GM18519 (cell line): Measurements from ENCODE around the gene CAMTA1.
"Not testable (repeated sequence)": the region's sequence is repeated elsewhere in the genome, so short reads cannot be mapped to it uniquely, and the experiment has no call there.

ENCODE experiments used
- ATAC-seq: cut with Tn5 transposase; IDR thresholded peaks from one replicate; pipeline ENCODE4 v1.9.1; 2021; ENCODE audit warnings: mild to moderate bottlenecking, moderate library complexity; ENCODE audit not compliant: unreplicated experiment, low FRiP score

The CAMTA1 gene

GRCh38 chr1:7371926-7372325 is 586.7 kb downstream of the CAMTA1 start:
- no peak for ATAC-seq

DNA sequence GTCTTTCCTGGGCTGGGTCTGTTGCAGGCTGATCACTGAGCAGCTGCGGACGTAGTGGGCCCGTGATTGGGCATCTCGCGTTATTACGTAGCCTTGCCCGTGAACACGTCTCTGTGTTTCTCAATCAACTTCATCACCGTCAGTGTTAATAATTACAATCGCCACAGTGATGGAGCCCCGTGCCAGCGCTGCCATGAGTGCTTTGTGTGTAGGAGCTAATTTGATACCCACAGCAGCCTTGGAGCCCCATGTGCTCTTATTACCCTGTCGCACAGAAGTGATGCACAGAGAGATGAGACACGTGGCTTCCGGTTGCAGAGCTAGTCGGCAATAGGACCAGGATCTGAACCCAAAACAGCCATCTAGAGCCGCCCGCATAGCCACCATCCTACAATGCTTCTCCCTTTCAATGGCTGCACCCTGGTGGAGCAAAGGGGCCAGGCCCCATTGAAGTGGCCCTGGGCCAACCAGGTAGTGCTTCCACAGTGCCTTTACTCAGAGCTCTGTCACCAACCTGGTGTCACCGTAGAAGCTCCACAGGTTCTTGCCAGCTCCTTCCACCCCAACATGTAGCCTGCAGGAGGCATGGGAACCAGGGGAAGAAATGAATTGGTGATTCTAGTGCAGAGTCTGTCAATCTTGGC is 587.3 kb downstream of the CAMTA1 start:
- ATAC-seq: no peak

DNA sequence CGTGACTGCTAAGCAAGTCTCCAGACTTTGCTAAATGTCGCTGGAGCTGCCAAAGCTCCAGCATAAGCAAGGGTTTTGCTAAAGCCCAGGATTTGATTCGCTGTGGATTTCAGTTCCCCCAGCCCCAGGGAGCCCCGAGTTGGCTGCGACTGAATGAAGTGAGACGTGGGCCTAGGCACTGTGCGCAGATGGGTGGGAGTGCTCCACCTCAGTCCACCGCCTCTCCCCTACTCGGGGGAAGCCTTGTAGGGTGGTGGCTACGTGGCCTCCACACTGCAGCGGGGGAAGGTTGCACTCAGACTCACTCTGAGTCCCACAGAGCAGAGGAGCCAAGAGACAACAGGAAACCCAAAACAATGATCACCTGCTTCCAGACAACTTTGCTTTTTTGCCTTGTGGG is 588.0 kb downstream of the CAMTA1 start:
- ATAC-seq: no peak

- no peak for ATAC-seq
Measured at GRCh38 chr1:7373876-7374562, 588.8 kb downstream of the CAMTA1 start.

DNA sequence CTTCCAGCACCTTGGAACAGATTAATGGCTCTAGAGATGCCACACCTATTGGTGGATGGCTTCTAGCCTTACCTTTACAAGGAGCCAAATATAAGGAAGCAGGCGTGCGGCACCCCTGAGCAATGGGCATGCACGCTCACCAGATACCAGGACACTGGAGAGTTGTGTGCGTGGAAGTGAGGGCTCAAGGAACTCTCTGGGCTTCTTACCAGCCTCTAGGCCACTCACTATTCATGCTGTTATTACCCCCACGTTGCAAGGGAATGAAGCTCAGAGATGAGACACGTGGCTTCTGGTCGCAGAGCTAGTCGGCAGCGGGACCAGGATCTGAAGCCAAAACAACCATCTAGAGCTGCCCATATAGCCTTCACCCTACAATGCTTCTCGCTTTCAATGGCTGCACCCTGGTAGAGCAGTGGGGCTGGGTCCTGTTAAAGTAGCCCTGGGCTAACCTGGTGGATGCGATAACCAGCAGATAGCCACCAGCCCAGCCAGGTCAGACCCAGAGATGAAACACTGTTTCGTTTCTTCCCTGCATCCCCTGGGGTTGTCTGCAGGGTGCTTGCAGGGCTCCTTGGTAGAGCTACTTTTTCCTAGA is 589.4 kb downstream of the CAMTA1 start:
- no peak for ATAC-seq

DNA sequence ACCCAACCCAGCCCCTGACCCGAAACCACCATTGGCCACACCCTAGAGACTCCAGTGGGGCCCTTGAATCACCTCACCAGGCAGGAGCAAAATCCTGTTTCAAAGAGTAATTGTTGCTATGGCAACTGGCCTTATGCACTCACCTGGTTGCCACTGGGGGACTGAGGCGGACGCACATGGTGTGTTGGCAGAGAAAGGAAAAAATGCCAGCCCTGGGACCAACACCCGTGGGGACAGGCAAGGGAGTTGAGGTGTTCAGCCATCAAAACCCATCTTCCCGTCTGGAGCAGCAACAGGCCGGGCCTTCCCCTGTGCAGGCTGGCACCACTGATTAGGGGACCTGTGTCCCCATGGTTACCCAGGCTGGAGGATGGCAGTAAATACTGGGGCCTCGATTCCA is 590.1 kb downstream of the CAMTA1 start:
- no peak for ATAC-seq

GRCh38 chr1:7375781-7376660 is 590.8 kb downstream of the CAMTA1 start:
- ATAC-seq: no peak

GRCh38 chr1:7376676-7377075 is 591.4 kb downstream of the CAMTA1 start:
- ATAC-seq: no peak

GRCh38 chr1:7378346-7379130 is 593.3 kb downstream of the CAMTA1 start:
- ATAC-seq: no peak

GRCh38 chr1:7379441-7379971 is 594.3 kb downstream of the CAMTA1 start:
- no peak for ATAC-seq

DNA sequence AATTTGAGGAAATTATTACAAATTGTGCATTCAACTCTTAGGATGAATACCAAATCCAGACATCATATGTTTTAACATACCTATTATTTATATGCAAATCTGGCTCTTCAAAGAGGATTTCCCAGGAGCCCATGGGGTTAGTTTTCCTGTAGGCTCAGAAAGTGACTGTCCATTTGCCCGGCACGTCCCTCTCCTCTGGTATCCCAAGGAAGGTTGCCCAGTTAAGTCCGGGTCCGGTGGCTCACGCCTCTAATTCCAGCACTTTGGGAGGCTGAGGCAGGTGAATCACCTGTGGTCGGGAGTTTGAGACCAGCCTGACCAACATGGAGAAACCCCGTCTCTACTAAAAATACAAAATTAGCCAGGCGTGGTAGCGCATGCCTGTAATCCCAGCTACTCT is 594.8 kb downstream of the CAMTA1 start:
- not testable (repeated sequence) for ATAC-seq

GRCh38 chr1:7380712-7381111 is 595.5 kb downstream of the CAMTA1 start:
- no peak for ATAC-seq

GRCh38 chr1:7381729-7382128 is 596.5 kb downstream of the CAMTA1 start:
- ATAC-seq: not testable (repeated sequence)

- no peak for ATAC-seq
Measured at GRCh38 chr1:7382971-7383370, 597.7 kb downstream of the CAMTA1 start.

GRCh38 chr1:7383671-7384520 is 598.6 kb downstream of the CAMTA1 start:
- no peak for ATAC-seq

- ATAC-seq: no peak
Measured at GRCh38 chr1:7384679-7385078, 599.4 kb downstream of the CAMTA1 start.

DNA sequence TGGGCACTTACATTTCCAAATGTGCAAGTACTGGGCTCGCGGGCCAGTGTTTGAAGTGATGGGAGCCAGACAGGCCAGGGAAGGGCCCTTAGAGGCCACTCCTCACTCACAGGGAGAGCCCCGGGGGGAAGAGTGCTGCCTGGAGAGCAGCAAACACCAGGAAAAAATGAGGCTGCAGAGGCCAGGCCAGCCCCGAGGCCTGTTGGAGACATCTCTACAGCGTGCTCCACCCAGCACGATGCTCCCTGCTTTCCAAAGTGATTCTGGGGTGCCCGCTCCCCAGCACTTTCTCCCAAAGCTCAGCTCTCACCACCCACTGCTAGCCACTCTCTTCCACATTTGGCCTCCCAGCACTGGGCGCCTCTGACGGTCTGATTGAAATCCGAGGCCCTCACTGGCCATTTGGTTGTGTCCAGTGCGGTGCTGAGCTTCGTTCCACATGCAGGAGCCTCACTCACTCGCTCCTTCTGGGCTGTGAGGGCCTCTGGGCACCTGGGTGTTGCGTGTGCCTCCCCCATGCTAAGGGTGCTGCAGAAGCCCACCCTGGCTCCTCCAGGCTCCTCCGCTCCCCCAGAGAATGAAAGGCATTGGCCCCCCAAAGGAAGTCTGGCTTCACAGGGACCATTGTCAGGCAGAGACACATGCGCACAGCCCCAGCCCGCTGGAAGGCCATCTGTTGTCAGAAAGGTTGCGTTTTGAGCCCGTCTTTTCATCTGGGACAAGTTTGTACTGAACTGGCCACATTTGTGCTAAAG is 600.4 kb downstream of the CAMTA1 start:
- ATAC-seq: no peak
